Neural progenitor cell (in vitro differentiated cells): ENCODE data around the gene SRSF7.

ENCODE experiments used
- EZH2 ChIP-seq: fragments of 200-600 bp; sonication (generic); IDR thresholded peaks from 2 replicates; pipeline ENCODE4 v1.6.1; 2017; ENCODE audit warnings: antibody characterized with exemption, mild to moderate bottlenecking, moderate library complexity
- EZH2phosphoT487 ChIP-seq: fragments of 200-600 bp; sonication (generic); IDR thresholded peaks from 2 replicates; pipeline ENCODE4 v1.6.1; 2017; ENCODE audit warnings: antibody characterized with exemption
- TF ChIP-seq, protein P1 (sequence below): fragments of 200-600 bp; sonication (generic); IDR thresholded peaks from 2 replicates; pipeline ENCODE4 v1.5.1; 2017; ENCODE audit warnings: antibody characterized with exemption, mild to moderate bottlenecking

DNA sequence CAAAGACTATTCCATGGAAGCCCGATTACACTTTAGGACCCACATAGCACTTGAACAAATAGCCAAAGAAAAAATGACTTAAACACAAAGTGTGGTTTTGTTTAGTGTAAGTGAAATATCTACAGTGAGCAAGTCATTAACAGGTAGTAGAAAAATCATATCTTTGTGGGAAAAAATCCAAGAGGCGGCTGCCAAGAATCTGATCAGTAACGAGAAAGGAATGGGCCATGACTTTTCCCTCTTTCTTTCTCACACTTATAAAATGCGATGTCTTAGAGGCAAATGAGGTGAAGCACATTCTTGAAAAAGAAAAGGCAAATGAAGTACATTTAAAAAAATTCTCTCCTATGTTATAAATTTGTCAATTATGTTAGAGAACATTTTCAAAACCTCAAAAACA lies 14.0 kb upstream of the SRSF7 start:
- TF ChIP-seq, protein P1, sequence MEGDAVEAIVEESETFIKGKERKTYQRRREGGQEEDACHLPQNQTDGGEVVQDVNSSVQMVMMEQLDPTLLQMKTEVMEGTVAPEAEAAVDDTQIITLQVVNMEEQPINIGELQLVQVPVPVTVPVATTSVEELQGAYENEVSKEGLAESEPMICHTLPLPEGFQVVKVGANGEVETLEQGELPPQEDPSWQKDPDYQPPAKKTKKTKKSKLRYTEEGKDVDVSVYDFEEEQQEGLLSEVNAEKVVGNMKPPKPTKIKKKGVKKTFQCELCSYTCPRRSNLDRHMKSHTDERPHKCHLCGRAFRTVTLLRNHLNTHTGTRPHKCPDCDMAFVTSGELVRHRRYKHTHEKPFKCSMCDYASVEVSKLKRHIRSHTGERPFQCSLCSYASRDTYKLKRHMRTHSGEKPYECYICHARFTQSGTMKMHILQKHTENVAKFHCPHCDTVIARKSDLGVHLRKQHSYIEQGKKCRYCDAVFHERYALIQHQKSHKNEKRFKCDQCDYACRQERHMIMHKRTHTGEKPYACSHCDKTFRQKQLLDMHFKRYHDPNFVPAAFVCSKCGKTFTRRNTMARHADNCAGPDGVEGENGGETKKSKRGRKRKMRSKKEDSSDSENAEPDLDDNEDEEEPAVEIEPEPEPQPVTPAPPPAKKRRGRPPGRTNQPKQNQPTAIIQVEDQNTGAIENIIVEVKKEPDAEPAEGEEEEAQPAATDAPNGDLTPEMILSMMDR = no peak
- TF ChIP-seq EZH2 (no peak), EZH2phosphoT487 (no peak)
